ENCODE results near the gene CTRB1.
"Not testable (repeated sequence)": the region's sequence is repeated elsewhere in the genome, so short reads cannot be mapped to it uniquely, and the experiment has no call there.

GRCh38 chr16:75272629-75273028 is 53.8 kb downstream of the CTRB1 start:
- TF ChIP-seq, protein P1, sequence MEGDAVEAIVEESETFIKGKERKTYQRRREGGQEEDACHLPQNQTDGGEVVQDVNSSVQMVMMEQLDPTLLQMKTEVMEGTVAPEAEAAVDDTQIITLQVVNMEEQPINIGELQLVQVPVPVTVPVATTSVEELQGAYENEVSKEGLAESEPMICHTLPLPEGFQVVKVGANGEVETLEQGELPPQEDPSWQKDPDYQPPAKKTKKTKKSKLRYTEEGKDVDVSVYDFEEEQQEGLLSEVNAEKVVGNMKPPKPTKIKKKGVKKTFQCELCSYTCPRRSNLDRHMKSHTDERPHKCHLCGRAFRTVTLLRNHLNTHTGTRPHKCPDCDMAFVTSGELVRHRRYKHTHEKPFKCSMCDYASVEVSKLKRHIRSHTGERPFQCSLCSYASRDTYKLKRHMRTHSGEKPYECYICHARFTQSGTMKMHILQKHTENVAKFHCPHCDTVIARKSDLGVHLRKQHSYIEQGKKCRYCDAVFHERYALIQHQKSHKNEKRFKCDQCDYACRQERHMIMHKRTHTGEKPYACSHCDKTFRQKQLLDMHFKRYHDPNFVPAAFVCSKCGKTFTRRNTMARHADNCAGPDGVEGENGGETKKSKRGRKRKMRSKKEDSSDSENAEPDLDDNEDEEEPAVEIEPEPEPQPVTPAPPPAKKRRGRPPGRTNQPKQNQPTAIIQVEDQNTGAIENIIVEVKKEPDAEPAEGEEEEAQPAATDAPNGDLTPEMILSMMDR (IDR thresholded peaks at IDR 0.05): not testable (repeated sequence)
- TF ChIP-seq POLR2AphosphoS5, POLR2A, EP300 (IDR thresholded peaks at IDR 0.05): not testable (repeated sequence)

Measured in upper lobe of left lung (tissue), 4 donors.